HepG2 (cell line): ENCODE results near the gene CTNNBL1. TPM values are rescaled to one million over a fixed set of nuclear protein-coding genes. Genes with fewer than 3 reads are reported as not detected.

Experiments
- ARID2 ChIP-seq: sonication (generic); formaldehyde crosslinking; IDR thresholded peaks from 2 replicates; pipeline ENCODE4 v1.8.1; 2022; ENCODE audit warnings: mild to moderate bottlenecking, missing genetic modification reagents, borderline replicate concordance
- EZH2 ChIP-seq: conservative IDR thresholded peaks from 2 replicates; pipeline ENCODE4 v1.6.1; 2012; ENCODE audit warnings: mild to moderate bottlenecking, low read depth, low read length, moderate library complexity
- FOSL1 ChIP-seq: sonication (generic); formaldehyde crosslinking; IDR thresholded peaks from 2 replicates; pipeline ENCODE4 v1.9.0; 2021; ENCODE audit warnings: missing genetic modification reagents, borderline replicate concordance
- HDAC2 ChIP-seq: sonication (generic); formaldehyde crosslinking; IDR thresholded peaks from 2 replicates; pipeline ENCODE4 v1.4.0; 2020; ENCODE audit warnings: missing genetic modification reagents
- HINFP ChIP-seq: sonication (generic); formaldehyde crosslinking; IDR thresholded peaks from 2 replicates; pipeline ENCODE4 v1.4.0; 2020; ENCODE audit warnings: low read depth, mild to moderate bottlenecking, missing genetic modification reagents
- NCOR1 ChIP-seq: fragments of 200-600 bp; sonication (generic); IDR thresholded peaks from 2 replicates; pipeline ENCODE4 v1.7.0; 2017; ENCODE audit warnings: antibody characterized with exemption, low read length, borderline replicate concordance
- NFAT5 ChIP-seq: sonication (generic); formaldehyde crosslinking; IDR thresholded peaks from 2 replicates; pipeline ENCODE4 v1.4.0; 2020; ENCODE audit warnings: missing genetic modification reagents
- PHF8 ChIP-seq: sonication (generic); formaldehyde crosslinking; IDR thresholded peaks from 2 replicates; pipeline ENCODE4 v1.5.0; 2020; ENCODE audit warnings: missing genetic modification reagents
- SALL1 ChIP-seq: sonication (generic); formaldehyde crosslinking; IDR thresholded peaks from 2 replicates; pipeline ENCODE4 v1.8.0; 2022; ENCODE audit warnings: mild to moderate bottlenecking, missing genetic modification reagents
- SIX4 ChIP-seq: sonication (generic); formaldehyde crosslinking; IDR thresholded peaks from 2 replicates; pipeline ENCODE4 v1.4.0; 2020; ENCODE audit warnings: missing genetic modification reagents
- SNRNP70 ChIP-seq: fragments of 200-400 bp; formaldehyde crosslinking; IDR thresholded peaks from 2 replicates; pipeline ENCODE4 v1.6.1; 2017; ENCODE audit warnings: mild to moderate bottlenecking, low read depth, low read length, moderate library complexity
- SUZ12 ChIP-seq: fragments of 150-350 bp; IDR thresholded peaks from 2 replicates; pipeline ENCODE4 v1.6.1; 2014; ENCODE audit warnings: low read depth, low read length
- U2AF2 ChIP-seq: fragments of 200-400 bp; formaldehyde crosslinking; IDR thresholded peaks from 2 replicates; pipeline ENCODE4 v1.6.1; 2017; ENCODE audit warnings: low read depth, mild to moderate bottlenecking, low read length
- ZC3H13 ChIP-seq: sonication (generic); formaldehyde crosslinking; IDR thresholded peaks from 2 replicates; pipeline ENCODE4 v1.8.1; 2023; ENCODE audit warnings: mild to moderate bottlenecking, missing genetic modification reagents, moderate library complexity
- ZNF121 ChIP-seq: sonication (generic); formaldehyde crosslinking; IDR thresholded peaks from 2 replicates; pipeline ENCODE4 v1.5.0; 2020; ENCODE audit warnings: mild to moderate bottlenecking, missing genetic modification reagents
- ZNF205 ChIP-seq: IDR thresholded peaks from 2 replicates; pipeline ENCODE4 v1.6.1; 2018; ENCODE audit warnings: missing biosample characterization, missing genetic modification reagents
- ZNF343 ChIP-seq: sonication (generic); formaldehyde crosslinking; IDR thresholded peaks from 2 replicates; pipeline ENCODE4 v1.4.0; 2020; ENCODE audit warnings: mild to moderate bottlenecking, missing genetic modification reagents
- polyA plus RNA-seq, 8 experiments: library from polyadenylated mRNA; depleted of rRNA in 3 of 8; stranded (reverse) in 7 of 8; unstranded in 1 of 8; fragments of >200 nt; fragmentation: Illumina TruSeq in 4 of 8; extraction: Trizol in 4 of 8; gene quantifications; 2 replicates each; pipeline versions ENCODE4 v1.2.1 to v1.2.3, GENCODE V29; 2011 to 2016; ENCODE audit warnings: low read depth in 4 of 8, missing spikeins in 1 of 8, mixed read lengths in 1 of 8; ENCODE audit not compliant: insufficient read depth in 1 of 8
- total RNA-seq, 5 experiments: library from RNA; depleted of rRNA; stranded (reverse); fragments of >200 nt; fragmentation: Illumina TruSeq; extraction: Trizol; gene quantifications; 2 replicates each; pipeline ENCODE4 v1.2.3, GENCODE V29; 2016; ENCODE audit warnings: low read depth in 1 of 5
- TF ChIP-seq, protein P1 (sequence below), 2 experiments: fragments of 450-650 bp in 1 of 2; sonication (generic) in 1 of 2; formaldehyde crosslinking; IDR thresholded peaks; 2 replicates each; pipeline versions ENCODE4 v1.5.0 to v1.8.0; 2020 to 2022; ENCODE audit warnings: mild to moderate bottlenecking in 1 of 2, missing genetic modification reagents in 1 of 2
- TF ChIP-seq, protein P2 (sequence below): sonication (generic); formaldehyde crosslinking; IDR thresholded peaks from 2 replicates; pipeline ENCODE4 v1.8.1; 2023; ENCODE audit warnings: mild to moderate bottlenecking, moderate library complexity, missing genetic modification reagents

Gene CTNNBL1
- total and polyA plus RNA-seq, 2 of the 13 experiments (the other 11 are each of a cell fraction or from before 2014, with no cell fraction given): 49.3 to 94.6 TPM

GRCh38 chr20:37881601-37882343 is 187.9 kb downstream of the CTNNBL1 start (continued):
- no peak for TF ChIP-seq HINFP (CRISPR knock-in tag)
- 0 out of 2 replicates have a peak, but pooled peaks have one; percentile 47 for TF ChIP-seq ZNF343 (CRISPR knock-in tag)
- TF ChIP-seq, protein P1, sequence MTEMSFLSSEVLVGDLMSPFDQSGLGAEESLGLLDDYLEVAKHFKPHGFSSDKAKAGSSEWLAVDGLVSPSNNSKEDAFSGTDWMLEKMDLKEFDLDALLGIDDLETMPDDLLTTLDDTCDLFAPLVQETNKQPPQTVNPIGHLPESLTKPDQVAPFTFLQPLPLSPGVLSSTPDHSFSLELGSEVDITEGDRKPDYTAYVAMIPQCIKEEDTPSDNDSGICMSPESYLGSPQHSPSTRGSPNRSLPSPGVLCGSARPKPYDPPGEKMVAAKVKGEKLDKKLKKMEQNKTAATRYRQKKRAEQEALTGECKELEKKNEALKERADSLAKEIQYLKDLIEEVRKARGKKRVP (CRISPR knock-in tag; IDR thresholded peaks at IDR 0.05): no peak
- TF ChIP-seq SIX4 (CRISPR knock-in tag): no peak
- no peak for TF ChIP-seq EZH2
- TF ChIP-seq PHF8: no peak
- TF ChIP-seq HDAC2: no peak
- TF ChIP-seq SNRNP70: no peak
- no peak for TF ChIP-seq SUZ12
- TF ChIP-seq ZC3H13 (CRISPR knock-in tag): 0 out of 2 replicates have a peak, but pooled peaks have one; percentile 50
- no peak for TF ChIP-seq NCOR1
- no peak for TF ChIP-seq ZNF121 (CRISPR knock-in tag)
- no peak for TF ChIP-seq ARID2 (CRISPR knock-in tag)
- TF ChIP-seq U2AF2: no peak
- no peak; the same call in none of the 2 replicates for TF ChIP-seq SALL1 (CRISPR knock-in tag)
- TF ChIP-seq NFAT5 (CRISPR knock-in tag): no peak
- TF ChIP-seq FOSL1: no peak
- TF ChIP-seq, protein P2, sequence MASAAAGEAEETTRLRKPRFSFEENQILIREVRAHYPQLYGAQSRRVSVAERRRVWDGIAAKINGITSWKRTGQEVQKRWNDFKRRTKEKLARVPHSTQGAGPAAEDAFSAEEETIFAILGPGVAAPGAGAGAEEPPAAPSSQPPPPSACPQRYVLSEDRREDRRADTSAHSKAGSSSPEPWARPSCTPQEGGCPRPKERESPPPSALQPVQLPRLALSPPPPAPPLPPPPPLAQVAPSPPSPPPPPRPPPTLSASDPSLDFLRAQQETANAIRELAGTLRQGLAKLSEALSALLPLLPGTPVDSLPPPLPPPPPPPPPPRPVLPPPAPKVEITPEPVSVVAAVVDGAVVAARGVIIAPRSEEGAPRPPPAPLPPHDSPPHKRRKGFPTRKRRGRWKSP: no peak
- TF ChIP-seq ZNF205: no peak
